Smooth muscle cell of bladder (primary cell): ENCODE results near the gene TMEM121. TPM values are rescaled to one million over a fixed set of nuclear protein-coding genes. Genes with fewer than 3 reads are reported as not detected.

ENCODE experiments used
- total RNA-seq: library from RNA; depleted of rRNA; stranded (reverse); fragments of >200 nt; gene quantifications from 2 replicates; pipeline ENCODE4 v1.2.3, GENCODE V29; 2014

The TMEM121 gene
- 10.0 and 10.2 TPM in 2 replicates for total RNA-seq

GRCh38 chr14:105525861-105526775, at the start of gene TMEM121:
Gene TMEM121 (plus strand): TSS chr14:105526583. CDS start chr14:105528835, 2,252 bp downstream.

GRCh38 chr14:105486163-105486973, 40.0 kb upstream of the TMEM121 start, which contains the start of gene CRIP1:
Gene CRIP1 (plus strand): TSS chr14:105486886. CDS start chr14:105487260, 374 bp downstream.

GRCh38 chr14:105490572-105491365, 35.6 kb upstream of the TMEM121 start, which contains the start of gene TEDC1:
Gene TEDC1 (plus strand): TSS chr14:105491246. CDS start chr14:105491376, 130 bp downstream.

Other genes starting within 250 kb of the TMEM121 start
- 32.6 and 34.5 TPM in 2 replicates for gene BRF1, start 225.6 kb upstream of the TMEM121 start, total RNA-seq
- 32.7 and 48.3 TPM in 2 replicates for gene PACS2, start 211.8 kb upstream of the TMEM121 start, total RNA-seq
- 0.37 and 0.43 TPM in 2 replicates for gene TEX22, start 128.0 kb upstream of the TMEM121 start, total RNA-seq
- gene MTA1, start 106.8 kb upstream of the TMEM121 start, total RNA-seq, result 26.2 and 35.8 TPM in 2 replicates
- gene CRIP2, start 51.8 kb upstream of the TMEM121 start, total RNA-seq, result 22.7 and 23.2 TPM in 2 replicates
- gene CRIP1, start 39.7 kb upstream of the TMEM121 start, total RNA-seq, result 2.0 and 3.3 TPM in 2 replicates
- gene TEDC1, start 35.3 kb upstream of the TMEM121 start, total RNA-seq, result 1.8 and 2.3 TPM in 2 replicates